Stimulated activated CD4-positive, alpha-beta T cell treated with anti-CD3 and anti-CD28 coated beads, TNF-alpha, amount 100 ng/mL, for 24 hours (primary cell): ENCODE measurements around the gene DENND1C.

Experiments
- DNase-seq, 3 experiments: peaks; one replicate each; pipeline ENCODE4 v3.0.0-alpha.2; 2020; ENCODE audit warnings: low read depth in 3 of 3

Gene DENND1C

DNA sequence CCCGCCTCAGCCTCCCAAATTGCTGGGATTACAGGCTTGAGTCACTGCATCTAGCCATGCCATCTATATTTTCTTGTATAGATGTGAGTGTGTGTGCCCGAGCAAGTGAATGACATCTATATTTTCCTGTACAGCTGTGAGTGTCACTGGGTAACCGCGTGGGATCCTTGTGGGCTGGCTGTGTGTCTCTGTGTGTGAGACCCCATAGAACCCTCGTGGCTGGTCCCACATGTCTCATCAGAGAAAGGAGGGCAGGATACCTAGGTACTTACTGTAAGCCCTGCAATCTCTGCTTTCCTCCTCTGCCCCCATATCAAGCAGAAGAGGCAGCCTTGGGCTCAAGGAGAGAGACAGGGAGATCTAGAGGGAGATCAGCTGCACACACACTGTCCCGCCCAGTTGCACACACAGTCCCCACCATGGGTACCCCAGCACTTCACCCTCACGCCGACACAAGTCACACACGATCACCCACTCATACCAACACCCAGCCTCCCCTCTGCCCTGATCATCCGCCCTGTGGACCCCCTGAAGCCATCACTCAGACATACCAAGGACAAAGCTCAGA, 655 bp downstream of the DENND1C start:
- no peak for DNase-seq

DNA sequence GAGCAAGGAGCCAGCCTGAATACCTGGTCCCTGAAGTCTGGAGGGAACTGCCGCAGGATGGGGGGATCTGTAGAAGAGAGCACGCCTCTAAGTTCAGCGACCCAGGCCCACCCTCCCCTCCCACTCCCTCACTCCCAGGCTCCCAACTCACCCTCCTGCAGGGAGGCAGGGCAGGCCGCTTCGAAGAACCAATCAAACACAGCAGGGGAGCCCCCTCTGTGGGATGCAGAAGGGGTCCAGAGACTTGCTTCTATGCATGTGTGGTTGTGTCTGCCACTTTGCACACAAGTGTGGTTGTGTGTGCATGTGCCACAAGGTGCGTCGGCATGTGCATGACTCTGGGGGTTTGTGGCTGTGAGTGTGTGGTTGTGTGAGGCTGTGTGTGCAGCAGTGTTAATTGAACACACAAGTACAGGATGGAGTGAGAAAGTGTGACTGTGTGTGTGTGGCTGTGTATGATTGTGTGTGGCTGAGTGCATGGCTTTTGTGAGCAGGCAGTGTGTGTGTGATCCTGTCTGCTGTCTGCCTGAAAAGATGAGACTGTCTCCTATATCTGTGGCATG, 1.7 kb downstream of the DENND1C start:
- no peak for DNase-seq

DNA sequence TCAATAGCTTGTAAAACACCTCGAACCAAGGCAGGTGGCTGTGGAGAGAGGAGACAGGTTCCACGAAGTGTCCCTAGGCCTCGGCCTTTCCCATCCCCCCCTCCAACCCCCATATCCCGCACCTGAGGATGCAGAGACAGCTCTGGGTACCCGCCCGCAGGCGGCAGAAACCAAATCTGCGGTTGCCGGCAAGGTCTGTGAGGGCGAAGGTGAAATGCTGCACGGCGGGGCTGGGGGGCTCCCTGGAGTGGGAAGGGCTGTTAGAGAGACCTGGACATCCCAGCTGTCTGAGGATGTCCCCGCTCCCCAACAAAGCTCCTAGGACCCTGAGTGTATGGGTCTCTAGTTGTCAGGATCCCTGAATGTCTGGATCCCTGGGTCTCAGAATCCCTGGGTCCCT, 2.8 kb downstream of the DENND1C start:
- no peak for DNase-seq

DNA sequence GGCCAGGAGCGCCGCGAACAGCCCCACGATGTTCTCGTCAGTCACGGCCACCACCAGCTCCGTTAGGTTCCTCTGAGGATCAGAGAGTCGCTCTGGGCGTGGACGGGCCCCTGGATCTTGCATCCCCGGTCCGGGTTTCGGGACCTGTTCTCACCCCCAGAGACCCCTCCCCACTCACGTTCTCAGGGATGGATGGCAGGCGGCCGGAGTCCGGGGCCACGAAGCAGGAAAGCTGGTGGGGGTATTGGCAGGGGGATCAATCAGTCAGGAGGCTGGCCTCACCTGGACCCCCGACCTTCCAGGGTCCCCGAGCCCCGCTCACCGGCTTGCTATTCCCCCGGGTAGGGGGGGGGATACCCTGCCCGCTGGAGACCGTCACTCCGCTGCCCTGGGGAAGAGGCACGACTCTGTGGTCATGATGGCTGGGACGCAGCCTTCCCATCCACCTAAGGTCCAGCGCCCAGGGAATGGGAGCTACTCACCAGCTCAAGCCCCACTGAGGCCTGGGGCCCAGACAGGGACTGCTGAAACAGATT, 4.6 kb downstream of the DENND1C start:
- DNase-seq = no peak

DNA sequence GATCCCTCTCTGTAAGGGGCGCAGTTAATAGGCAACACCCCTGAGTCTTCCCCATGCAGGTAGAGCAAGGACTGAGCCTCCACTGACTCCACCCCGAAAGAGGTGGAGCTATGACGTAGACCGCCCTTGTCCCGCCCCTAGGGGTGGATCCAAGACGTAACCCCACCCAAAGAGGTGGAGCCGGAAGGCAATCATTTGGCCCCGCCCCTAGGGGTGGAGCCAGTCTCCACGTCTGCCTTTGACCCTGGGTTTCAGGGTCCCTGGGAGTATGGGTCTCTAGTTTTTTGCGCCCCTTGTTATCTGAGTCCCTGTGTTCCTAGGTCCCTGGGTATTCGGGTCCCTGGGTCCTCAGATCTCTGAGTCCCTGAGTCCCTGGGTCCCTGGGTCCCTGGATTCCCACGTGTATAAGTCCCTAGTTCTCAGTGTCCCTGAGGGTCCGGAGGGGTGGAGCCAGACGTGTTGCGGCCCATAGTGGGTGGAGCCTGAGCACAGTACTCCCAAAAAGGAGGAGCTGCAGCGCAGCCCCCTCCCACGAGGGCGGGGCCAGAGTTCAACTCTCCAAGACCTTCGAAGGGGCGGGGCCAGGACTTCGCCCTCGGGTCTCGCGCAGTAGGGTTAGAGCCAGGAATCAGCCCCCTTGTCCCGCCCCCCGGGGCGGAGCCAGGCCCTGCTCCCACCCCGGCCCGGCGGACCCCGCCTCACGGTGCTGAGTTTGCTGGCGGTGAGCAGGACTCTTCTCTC, 5.3 kb downstream of the DENND1C start:
- DNase-seq = peak in 2 of 3 experiments; percentile 41 to 62

DNA sequence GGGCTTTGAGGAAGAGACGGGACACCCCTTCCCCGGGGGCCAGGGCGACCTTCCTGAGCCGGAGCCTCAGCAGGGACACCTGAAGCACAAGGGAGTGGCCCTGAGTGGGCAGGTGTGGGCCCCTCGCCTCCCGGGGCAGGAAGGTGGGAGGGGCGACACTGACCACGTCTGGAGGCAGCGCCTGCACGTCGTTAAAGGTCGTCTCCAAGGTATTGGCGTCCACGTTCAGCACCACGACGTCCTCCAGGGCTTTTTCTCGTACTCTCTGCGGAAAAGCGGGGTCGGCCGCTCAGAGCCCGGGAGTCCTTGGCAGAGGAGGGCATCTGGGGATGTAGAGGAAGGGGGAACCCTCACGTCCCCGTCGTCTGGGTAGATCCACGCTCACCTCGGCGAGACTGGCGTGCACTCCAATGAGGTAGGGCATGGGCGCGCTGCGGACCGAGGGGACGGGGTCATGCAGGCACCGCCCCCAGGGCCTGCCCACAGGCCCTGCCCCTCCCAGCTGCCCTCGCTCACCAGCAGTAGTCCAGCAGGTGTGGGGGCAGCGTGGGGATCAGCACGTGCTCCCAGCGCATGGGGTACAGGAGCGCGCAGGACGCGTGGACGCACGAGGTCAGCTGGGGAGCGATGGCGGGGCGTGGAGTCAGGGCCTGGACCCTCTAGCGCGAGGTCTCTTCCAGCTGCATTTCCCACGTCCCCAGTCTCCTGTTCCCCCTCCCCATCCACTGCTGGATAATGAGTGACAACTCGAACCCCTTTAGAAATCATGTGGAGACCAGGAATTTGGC, 6.1 kb downstream of the DENND1C start:
- no peak for DNase-seq

DNA sequence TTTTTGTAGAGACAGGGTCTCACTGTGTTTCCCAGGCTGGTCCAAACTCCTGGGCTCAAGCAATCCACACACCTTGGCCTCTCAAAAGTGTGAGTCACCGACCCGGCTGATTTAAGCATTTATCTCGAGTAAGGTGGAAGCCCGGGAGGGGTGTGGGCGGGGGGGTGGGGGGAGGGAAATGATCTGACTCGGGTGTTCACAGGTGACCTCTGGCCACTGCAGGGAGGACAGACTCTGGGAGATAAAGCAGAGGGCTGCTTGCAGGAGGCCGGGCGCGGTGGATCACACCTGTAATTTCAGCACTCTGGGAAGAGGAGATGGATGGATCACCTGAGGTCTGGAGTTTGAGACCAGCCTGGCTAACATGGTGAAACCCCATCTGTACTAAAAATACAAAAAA, 7.9 kb downstream of the DENND1C start:
- DNase-seq = no peak

DNA sequence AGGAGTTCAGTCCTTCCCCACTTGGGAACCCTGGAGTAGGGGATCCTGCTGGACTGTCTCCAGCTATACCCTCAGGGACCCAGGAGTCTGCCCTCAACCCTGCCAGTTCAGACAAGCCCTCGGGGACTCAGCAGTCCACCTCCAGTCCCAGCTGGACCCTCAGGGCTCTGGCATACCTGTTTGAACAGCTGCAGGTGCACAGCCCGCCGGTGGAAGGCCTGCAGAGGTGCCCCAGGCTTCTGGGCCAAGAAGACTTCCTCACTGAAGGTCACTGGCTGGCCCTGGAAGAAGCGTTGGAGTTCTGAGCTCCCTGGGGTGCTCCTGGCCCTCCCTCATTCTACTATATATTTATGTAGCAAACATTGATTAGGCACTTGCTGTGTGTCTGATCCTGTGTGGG, 8.9 kb downstream of the DENND1C start:
- no peak for DNase-seq

DNA sequence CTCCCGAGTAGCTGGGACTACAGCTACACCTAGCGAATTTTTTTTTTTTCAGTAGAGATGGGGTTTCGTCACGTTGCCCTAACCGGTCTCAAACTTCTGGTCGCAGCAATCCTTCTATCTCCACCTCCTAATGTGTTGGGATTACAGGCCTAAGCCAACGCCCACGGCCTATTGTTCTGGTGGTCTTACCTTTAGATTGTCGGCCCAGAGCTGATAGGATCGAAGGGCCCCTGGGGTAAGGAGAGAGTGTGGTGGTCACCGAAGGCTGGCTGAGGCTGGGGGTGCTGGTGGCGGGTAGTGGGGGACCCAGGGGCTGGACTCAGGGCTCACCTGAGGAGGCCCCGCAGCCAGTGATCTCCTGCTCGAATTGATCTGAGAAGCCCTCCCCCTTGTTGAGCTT, 10.5 kb downstream of the DENND1C start:
- no peak for DNase-seq

DNA sequence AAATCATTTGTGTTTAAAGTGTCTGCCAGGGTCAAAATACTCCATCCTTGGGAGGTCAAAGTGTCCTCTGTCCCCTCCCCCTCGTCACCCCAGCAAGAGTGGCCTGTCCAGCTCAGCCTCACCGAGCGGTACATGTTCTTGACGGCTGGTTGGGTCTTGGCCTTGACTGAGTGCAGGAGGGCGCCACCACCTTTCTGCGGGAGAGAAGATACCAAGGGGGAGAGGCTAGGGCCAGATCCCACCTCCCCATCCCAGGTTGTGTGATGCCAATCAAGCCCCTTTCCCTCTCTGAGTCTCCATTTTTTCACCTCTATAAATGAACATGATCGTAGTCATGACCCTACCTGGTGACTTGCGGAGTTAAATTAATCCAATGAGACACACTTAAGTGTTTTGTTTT, 11.4 kb downstream of the DENND1C start:
- no peak for DNase-seq

DNA sequence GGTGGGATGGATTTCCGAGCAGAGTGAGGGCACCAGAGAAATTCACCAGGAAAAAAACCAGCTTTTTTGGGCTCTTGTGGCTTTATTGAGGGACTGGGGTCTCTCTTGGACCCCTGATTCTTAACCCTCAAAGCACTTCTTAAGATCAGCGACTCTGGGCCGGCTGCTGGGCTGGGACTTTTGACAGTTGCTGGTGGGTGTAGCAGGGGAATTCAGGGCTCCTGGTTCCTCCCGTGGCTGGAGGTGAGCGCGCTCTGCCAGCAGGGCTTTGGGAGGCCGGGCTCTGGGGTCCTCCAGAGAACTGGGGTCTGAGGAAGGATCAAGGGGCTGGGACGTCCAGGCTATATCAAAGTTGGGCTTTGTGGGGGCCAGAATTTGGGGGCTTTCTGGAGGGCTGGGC, 14.2 kb downstream of the DENND1C start:
- DNase-seq = no peak

DNA sequence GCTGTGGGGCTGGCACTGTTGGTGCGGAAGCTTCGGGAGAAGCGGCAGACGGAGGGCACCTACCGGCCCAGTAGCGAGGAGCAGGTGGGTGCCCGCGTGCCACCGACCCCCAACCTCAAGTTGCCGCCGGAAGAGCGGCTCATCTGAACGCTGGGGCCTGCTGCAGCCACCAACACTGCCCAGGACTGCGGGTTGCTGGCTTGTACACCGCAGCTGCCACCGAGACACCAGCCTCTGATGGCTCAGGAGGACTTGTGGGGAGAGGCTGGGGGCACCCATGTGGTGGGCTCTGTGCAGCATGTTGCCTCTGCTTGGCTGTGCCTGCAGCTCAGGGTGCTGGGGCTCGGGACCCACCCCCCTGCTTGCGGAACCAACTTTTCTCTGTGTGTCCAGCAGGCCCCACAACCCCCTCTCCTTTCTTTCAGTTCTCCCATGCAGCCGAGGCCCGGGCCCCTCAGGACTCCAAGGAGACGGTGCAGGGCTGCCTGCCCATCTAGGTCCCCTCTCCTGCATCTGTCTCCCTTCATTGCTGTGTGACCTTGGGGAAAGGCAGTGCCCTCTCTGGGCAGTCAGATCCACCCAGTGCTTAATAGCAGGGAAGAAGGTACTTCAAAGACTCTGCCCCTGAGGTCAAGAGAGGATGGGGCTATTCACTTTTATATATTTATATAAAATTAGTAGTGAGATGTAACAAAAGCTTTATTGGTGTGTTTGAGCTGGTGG, 14.9 kb downstream of the DENND1C start:
- DNase-seq = no peak

DNA sequence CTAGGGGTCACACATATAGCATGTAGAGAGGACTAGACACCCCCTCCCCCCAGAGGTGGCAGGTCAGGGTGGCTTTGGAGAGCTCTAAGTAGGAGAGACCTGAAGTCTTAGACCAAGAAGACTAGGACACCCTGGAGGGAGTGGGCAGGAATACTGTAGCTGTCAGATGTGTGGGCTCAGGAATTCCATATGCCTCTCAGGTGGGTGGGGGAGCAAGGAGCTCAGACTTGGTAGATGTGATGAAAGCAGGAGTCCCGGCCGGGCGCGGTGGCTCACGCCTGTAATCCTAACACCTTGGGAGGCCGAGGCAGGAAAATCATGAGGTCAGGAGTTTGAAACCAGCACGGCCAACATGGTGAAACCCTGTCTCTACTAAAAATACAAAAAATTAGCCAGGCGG, 15.9 kb downstream of the DENND1C start:
- DNase-seq = no peak

DNA sequence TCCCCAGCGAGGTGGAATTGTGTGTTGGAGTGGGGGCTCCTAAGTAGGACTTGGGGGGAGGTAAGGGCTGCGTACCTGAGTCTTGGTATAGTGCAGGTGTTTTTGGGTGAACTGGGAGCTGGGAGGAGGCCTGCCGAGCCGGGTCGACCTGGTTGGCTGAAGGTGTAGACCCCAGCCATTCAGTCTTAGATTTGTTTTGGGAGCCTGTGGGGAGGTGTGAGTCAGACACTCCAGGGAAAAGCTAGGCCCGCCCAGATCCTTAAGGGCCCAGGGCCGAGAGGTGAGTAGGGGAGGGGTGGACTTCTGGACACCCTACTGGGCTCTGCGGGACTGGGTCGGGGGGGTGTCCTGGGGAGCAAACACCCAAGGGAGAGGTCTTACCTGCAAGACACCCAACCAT, 16.6 kb downstream of the DENND1C start:
- DNase-seq = no peak

DNA sequence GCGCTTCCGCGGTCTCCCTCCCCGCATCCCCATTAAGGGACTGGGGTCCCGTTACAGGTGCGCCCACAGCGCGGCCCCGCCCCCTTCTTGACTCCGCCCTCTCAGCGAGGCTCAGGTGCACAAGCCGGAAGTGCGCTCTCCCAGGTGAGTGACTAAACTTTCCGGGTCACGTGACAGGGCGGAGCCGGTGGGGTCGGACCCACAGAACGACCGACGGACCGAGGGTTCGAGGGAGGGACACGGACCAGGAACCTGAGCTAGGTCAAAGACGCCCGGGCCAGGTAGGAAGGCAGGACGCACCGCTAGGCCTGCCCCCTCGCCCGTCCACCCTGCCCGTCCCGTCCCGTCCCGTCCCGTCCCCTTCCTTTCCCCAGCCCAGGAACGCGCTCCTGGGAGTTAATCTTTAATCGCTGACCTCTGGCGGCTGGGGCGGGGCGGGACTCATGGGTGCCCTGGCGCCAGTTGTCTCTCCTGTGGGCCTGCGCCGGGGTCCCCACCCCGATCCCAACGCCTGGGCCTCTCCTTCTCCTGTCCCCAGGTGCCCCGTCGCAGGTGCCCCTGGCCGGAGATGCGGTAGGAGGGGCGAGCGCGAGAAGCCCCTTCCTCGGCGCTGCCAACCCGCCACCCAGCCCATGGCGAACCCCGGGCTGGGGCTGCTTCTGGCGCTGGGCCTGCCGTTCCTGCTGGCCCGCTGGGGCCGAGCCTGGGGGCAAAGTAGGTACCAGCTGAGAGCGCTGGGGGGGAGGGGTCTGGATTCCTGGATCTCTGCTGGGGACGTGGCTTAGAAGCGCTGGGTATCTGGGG, 17.3 kb downstream of the DENND1C start, which contains the start of gene CRB3:
Gene CRB3, plus strand, starts transcription at position 202 of the 804 bp plus-strand sequence. Its CDS starts 431 bp downstream, at position 633.
- no peak for DNase-seq

DNA sequence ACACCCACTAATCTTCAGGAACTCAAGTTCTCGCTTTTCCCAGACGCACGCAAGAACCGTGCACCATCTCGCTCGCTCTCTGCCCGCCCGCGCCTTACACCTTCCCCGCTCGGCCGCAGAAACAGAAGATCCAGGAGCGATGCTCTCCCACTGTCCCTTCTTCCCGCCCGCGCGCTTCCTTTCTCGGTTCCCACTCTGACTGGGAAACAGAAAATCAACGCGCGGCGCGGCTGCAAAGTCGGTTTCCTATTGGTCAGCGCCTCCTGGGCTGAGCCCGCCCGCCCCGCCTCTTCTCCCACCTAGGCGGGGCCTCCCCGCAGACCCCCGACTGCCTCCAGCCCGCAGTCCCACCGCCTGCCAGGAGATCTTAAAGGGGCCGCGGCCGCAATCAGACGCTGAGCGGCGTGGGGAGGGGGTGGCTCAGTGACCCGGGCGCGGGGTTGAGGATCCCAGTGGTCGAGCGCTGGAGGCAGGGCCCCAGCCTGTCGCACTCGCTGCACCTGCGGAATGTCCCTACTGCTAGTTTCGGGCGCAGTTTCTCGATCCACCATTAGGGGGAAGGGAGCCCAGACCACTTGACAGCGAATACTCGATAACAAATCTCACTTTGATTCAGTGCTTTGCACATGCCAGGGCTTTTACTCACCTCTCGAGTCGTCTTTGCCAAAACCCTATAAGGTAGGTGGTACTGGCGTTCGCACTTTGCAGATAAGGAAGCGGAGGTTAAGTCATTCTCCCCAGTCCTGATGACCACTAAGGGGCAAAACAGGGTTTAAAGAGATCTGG, 21.3 kb downstream of the DENND1C start:
- peak; percentile 94 to 98 (median 97) for DNase-seq

DNA sequence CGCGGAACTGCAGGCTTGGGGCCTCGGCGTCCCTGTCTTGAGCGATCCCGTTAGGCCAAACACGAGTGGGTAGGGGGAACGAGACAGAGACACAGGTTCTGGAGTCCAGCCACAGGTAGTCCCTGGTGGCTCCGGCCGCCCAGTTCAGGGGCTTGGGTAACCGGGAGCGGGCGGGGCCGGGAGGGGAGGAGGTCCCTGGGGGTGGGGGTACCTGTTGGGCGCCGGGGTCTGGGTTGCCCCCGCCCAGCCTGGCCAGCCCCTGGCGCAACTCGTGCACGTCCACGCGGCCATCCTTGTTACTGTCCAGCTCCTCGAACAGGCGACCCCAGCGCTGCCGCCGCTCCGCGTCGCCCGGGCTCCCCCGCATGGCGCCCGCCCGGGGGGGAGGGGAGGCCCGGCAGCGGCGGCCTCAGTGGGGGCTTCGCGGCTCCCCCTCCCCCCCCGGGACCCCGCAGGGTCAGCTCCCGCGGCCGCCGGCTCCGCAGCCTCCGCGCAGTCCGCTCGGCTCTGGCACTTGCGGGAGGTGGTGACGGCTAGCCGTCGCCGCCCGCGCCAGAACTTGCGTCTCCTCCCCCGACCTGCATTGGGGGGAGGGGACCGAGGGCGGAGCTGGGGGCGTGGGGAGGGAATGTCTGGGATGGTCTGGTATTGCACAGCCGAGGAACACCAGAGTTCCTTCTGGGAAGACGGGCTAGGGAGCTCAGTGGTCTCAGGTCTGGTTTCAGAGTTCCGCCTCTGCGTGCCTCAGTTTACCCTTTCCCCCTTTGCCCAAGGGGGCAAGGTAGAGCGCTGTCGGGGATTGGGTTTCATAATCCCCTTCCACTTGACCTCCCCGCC, 22.1 kb downstream of the DENND1C start, which contains the start of gene SLC25A23:
Gene SLC25A23, minus strand, starts transcription at position 531 of the 837 bp plus-strand sequence. Its CDS starts 164 bp downstream, at position 367.
- DNase-seq = peak in 2 of 3 experiments; percentile 38 to 73

DNA sequence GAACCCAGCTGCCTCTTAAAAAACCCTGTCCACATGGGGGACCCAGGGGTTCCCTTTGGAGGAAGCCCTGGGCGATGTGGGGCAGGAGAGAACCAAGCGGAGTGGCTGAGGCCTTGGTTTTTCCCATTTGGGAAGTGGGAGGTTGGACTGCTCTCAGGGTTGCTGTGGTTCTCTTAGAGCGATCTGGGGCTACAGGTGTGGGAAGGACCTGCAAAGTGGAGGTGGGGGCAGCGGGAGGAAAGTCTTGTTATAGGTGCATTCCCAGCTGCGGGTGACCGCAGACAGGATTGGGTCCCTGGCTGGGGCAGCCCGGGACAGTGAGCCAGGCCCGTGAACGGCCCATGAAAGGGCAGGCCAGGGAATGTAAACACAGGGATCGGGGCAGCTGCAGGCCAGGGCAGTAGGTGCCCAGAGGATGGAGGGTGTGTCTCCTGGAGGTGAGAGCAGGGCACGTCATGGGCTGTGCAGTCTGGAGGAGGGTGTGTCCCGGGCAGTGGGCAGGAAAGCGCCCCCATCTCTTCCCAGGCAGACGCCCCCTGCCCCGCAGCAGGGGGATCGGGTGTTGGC, 22.8 kb downstream of the DENND1C start:
- DNase-seq = no peak
